AML-193 (cell line): ENCODE data around the gene TMIGD3.
"Not testable (repeated sequence)": the region's sequence is repeated elsewhere in the genome, so short reads cannot be mapped to it uniquely, and the experiment has no call there.

Source experiments
- DNase-seq, 2 experiments: peaks; one replicate each; lab custom pipeline; 2025; lab: John Stamatoyannopoulos, UW

Gene TMIGD3

GRCh38 chr1:111503585-111504060, at the start of gene TMIGD3, which contains the start of gene ADORA3:
Gene TMIGD3, minus strand, starts transcription at chr1:111503633. Its CDS starts 279 bp downstream, at chr1:111503354.
Gene ADORA3, minus strand, starts transcription at chr1:111503633. Its CDS starts 279 bp downstream, at chr1:111503354.
- DNase-seq = peak; percentile 78 to 81

GRCh38 chr1:111553196-111553595, 49.8 kb upstream of the TMIGD3 start:
- no peak for DNase-seq

- no peak for DNase-seq
Observed at GRCh38 chr1:111552587-111552986, 49.2 kb upstream of the TMIGD3 start.

- no peak for DNase-seq
Observed at GRCh38 chr1:111551623-111552411, 48.4 kb upstream of the TMIGD3 start.

GRCh38 chr1:111547786-111548185, 44.4 kb upstream of the TMIGD3 start:
- DNase-seq = not testable (repeated sequence)

GRCh38 chr1:111542187-111542586, 38.8 kb upstream of the TMIGD3 start:
- DNase-seq = no peak

GRCh38 chr1:111541721-111542120, 38.3 kb upstream of the TMIGD3 start:
- DNase-seq = no peak

GRCh38 chr1:111540928-111541327, 37.5 kb upstream of the TMIGD3 start:
- no peak for DNase-seq

- DNase-seq = no peak
Observed at GRCh38 chr1:111538343-111539025, 35.1 kb upstream of the TMIGD3 start.

GRCh38 chr1:111535256-111536191, 32.1 kb upstream of the TMIGD3 start:
- DNase-seq = no peak

- DNase-seq = no peak
Observed at GRCh38 chr1:111520053-111520452, 16.6 kb upstream of the TMIGD3 start.

- no peak for DNase-seq
Observed at GRCh38 chr1:111517469-111518225, 14.2 kb upstream of the TMIGD3 start.

- DNase-seq = peak; percentile 79 to 86
Observed at GRCh38 chr1:111516005-111516535, 12.6 kb upstream of the TMIGD3 start.

GRCh38 chr1:111515291-111516004, 12.0 kb upstream of the TMIGD3 start:
- DNase-seq = peak; percentile 22 to 40

GRCh38 chr1:111513410-111514020, 10.1 kb upstream of the TMIGD3 start:
- no peak for DNase-seq

- no peak for DNase-seq
Observed at GRCh38 chr1:111512931-111513330, 9.5 kb upstream of the TMIGD3 start.

- no peak for DNase-seq
Observed at GRCh38 chr1:111512132-111512889, 8.9 kb upstream of the TMIGD3 start.

- no peak for DNase-seq
Observed at GRCh38 chr1:111511370-111511769, 7.9 kb upstream of the TMIGD3 start.

GRCh38 chr1:111509997-111510375, 6.6 kb upstream of the TMIGD3 start:
- no peak for DNase-seq
